OCI-M1 (cell line): Measurements from ENCODE around the gene IGFALS.

ENCODE experiments used
- DNase-seq: peaks from one replicate; lab custom pipeline; 2025; lab: John Stamatoyannopoulos, UW

IGFALS gene

GRCh38 chr16:1744338-1744840 is 49.1 kb downstream of the IGFALS start:
- DNase-seq = no peak

- DNase-seq = no peak
These were observed 49.8 kb downstream of the IGFALS start for GRCh38 chr16:1743376-1744337.

GRCh38 chr16:1741553-1742165 is 51.8 kb downstream of the IGFALS start:
- DNase-seq = no peak

GRCh38 chr16:1740781-1741490 is 52.6 kb downstream of the IGFALS start:
- no peak for DNase-seq
